Measurements from ENCODE around the gene PDLIM5.

Gene PDLIM5

DNA sequence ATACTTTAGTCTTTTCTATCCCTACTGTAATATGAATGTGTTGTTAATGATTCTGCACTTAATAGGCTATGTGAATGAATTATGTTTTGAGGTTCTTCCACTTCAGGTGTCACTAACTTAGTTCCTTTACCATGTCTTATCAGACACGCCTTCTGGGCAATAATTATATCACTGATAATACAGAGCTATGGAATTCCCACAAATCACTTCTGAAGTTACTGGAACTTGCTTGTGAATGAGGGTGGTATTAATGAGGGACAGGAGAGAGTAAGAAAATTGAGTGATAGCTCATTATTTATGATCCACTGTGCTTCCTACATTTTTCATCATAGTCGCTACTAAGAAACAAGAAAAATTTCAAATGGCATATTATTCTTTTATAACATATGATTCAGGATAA is 130.0 kb downstream of the PDLIM5 start:
- TF ChIP-seq, protein P1, sequence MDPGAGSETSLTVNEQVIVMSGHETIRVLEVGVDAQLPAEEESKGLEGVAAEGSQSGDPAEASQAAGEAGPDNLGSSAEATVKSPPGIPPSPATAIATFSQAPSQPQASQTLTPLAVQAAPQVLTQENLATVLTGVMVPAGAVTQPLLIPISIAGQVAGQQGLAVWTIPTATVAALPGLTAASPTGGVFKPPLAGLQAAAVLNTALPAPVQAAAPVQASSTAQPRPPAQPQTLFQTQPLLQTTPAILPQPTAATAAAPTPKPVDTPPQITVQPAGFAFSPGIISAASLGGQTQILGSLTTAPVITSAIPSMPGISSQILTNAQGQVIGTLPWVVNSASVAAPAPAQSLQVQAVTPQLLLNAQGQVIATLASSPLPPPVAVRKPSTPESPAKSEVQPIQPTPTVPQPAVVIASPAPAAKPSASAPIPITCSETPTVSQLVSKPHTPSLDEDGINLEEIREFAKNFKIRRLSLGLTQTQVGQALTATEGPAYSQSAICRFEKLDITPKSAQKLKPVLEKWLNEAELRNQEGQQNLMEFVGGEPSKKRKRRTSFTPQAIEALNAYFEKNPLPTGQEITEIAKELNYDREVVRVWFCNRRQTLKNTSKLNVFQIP (CRISPR knock-in tag; IDR thresholded peaks at IDR 0.05; ENCODE audit: borderline replicate concordance, low read depth): no peak
- TF ChIP-seq ZNF565 (CRISPR knock-in tag; conservative IDR thresholded peaks at IDR 0.05; ENCODE audit: low read depth) (no peak), TOX (CRISPR knock-in tag; IDR thresholded peaks at IDR 0.05; ENCODE audit: borderline replicate concordance) (no peak), ZFP30 (CRISPR knock-in tag; IDR thresholded peaks at IDR 0.05) (no peak), ARNTL (CRISPR knock-in tag; IDR thresholded peaks at IDR 0.05; ENCODE audit: borderline replicate concordance, low read depth) (no peak), PPARA (CRISPR knock-in tag; IDR thresholded peaks at IDR 0.05; ENCODE audit: borderline replicate concordance) (no peak), TCF4 (CRISPR knock-in tag; IDR thresholded peaks at IDR 0.05; ENCODE audit: borderline replicate concordance) (no peak), ESRRG (CRISPR knock-in tag; IDR thresholded peaks at IDR 0.05) (no peak), ZFP3 (CRISPR knock-in tag; IDR thresholded peaks at IDR 0.05) (no peak), ZNF8 (CRISPR knock-in tag; IDR thresholded peaks at IDR 0.05) (no peak), GLIS3 (CRISPR knock-in tag; IDR thresholded peaks at IDR 0.05) (no peak), ISL1 (CRISPR knock-in tag; IDR thresholded peaks at IDR 0.05) (no peak), OSR1 (CRISPR knock-in tag; IDR thresholded peaks at IDR 0.05) (no peak), BACH2 (CRISPR knock-in tag; IDR thresholded peaks at IDR 0.05; ENCODE audit: borderline replicate concordance) (no peak), SNAI2 (CRISPR knock-in tag; IDR thresholded peaks at IDR 0.05) (no peak), CSDC2 (CRISPR knock-in tag; IDR thresholded peaks at IDR 0.05) (no peak)
- TF ChIP-seq, protein P2, sequence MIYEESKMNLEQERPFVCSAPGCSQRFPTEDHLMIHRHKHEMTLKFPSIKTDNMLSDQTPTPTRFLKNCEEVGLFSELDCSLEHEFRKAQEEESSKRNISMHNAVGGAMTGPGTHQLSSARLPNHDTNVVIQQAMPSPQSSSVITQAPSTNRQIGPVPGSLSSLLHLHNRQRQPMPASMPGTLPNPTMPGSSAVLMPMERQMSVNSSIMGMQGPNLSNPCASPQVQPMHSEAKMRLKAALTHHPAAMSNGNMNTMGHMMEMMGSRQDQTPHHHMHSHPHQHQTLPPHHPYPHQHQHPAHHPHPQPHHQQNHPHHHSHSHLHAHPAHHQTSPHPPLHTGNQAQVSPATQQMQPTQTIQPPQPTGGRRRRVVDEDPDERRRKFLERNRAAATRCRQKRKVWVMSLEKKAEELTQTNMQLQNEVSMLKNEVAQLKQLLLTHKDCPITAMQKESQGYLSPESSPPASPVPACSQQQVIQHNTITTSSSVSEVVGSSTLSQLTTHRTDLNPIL (CRISPR knock-in tag; IDR thresholded peaks at IDR 0.05; ENCODE audit: low read depth): no peak
- TF ChIP-seq, protein P3, sequence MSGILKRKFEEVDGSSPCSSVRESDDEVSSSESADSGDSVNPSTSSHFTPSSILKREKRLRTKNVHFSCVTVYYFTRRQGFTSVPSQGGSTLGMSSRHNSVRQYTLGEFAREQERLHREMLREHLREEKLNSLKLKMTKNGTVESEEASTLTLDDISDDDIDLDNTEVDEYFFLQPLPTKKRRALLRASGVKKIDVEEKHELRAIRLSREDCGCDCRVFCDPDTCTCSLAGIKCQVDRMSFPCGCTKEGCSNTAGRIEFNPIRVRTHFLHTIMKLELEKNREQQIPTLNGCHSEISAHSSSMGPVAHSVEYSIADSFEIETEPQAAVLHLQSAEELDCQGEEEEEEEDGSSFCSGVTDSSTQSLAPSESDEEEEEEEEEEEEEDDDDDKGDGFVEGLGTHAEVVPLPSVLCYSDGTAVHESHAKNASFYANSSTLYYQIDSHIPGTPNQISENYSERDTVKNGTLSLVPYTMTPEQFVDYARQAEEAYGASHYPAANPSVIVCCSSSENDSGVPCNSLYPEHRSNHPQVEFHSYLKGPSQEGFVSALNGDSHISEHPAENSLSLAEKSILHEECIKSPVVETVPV (CRISPR knock-in tag; IDR thresholded peaks at IDR 0.05): no peak
- TF ChIP-seq, protein P4, sequence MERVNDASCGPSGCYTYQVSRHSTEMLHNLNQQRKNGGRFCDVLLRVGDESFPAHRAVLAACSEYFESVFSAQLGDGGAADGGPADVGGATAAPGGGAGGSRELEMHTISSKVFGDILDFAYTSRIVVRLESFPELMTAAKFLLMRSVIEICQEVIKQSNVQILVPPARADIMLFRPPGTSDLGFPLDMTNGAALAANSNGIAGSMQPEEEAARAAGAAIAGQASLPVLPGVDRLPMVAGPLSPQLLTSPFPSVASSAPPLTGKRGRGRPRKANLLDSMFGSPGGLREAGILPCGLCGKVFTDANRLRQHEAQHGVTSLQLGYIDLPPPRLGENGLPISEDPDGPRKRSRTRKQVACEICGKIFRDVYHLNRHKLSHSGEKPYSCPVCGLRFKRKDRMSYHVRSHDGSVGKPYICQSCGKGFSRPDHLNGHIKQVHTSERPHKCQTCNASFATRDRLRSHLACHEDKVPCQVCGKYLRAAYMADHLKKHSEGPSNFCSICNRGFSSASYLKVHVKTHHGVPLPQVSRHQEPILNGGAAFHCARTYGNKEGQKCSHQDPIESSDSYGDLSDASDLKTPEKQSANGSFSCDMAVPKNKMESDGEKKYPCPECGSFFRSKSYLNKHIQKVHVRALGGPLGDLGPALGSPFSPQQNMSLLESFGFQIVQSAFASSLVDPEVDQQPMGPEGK (CRISPR knock-in tag; IDR thresholded peaks at IDR 0.05; ENCODE audit: borderline replicate concordance): no peak
- TF ChIP-seq, protein P5, sequence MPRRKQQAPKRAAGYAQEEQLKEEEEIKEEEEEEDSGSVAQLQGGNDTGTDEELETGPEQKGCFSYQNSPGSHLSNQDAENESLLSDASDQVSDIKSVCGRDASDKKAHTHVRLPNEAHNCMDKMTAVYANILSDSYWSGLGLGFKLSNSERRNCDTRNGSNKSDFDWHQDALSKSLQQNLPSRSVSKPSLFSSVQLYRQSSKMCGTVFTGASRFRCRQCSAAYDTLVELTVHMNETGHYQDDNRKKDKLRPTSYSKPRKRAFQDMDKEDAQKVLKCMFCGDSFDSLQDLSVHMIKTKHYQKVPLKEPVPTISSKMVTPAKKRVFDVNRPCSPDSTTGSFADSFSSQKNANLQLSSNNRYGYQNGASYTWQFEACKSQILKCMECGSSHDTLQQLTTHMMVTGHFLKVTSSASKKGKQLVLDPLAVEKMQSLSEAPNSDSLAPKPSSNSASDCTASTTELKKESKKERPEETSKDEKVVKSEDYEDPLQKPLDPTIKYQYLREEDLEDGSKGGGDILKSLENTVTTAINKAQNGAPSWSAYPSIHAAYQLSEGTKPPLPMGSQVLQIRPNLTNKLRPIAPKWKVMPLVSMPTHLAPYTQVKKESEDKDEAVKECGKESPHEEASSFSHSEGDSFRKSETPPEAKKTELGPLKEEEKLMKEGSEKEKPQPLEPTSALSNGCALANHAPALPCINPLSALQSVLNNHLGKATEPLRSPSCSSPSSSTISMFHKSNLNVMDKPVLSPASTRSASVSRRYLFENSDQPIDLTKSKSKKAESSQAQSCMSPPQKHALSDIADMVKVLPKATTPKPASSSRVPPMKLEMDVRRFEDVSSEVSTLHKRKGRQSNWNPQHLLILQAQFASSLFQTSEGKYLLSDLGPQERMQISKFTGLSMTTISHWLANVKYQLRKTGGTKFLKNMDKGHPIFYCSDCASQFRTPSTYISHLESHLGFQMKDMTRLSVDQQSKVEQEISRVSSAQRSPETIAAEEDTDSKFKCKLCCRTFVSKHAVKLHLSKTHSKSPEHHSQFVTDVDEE (CRISPR knock-in tag; IDR thresholded peaks at IDR 0.05): no peak
- ATAC-seq: no peak

DNA sequence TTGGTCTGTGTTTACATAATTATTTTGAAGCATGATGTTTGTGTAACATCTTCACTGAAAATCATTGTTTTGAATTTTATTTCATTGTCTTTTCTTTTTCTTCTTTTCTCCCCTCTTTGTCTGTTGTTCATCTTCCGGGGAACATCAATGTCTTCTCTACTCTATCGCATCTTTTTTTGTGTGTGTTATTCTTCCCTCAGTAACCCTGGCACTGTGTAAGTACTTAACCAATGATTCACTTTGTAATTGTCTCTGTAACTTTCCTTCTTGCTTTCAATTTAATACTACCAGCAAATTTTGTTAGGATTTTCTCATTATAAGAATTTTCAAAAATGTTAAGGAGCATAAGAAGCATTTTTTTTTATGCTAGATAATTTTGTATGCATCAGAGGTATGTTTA is 130.8 kb downstream of the PDLIM5 start:
- peak; percentile 61 for ATAC-seq
- TF ChIP-seq, protein P2 (CRISPR knock-in tag; IDR thresholded peaks at IDR 0.05; ENCODE audit: low read depth): no peak
- TF ChIP-seq OSR1 (CRISPR knock-in tag; IDR thresholded peaks at IDR 0.05) (no peak), ESRRG (CRISPR knock-in tag; IDR thresholded peaks at IDR 0.05) (no peak), BACH2 (CRISPR knock-in tag; IDR thresholded peaks at IDR 0.05; ENCODE audit: borderline replicate concordance) (no peak), ARNTL (CRISPR knock-in tag; IDR thresholded peaks at IDR 0.05; ENCODE audit: borderline replicate concordance, low read depth) (no peak), ZNF565 (CRISPR knock-in tag; conservative IDR thresholded peaks at IDR 0.05; ENCODE audit: low read depth) (no peak), TOX (CRISPR knock-in tag; IDR thresholded peaks at IDR 0.05; ENCODE audit: borderline replicate concordance) (no peak), PPARA (CRISPR knock-in tag; IDR thresholded peaks at IDR 0.05; ENCODE audit: borderline replicate concordance) (no peak), TCF4 (CRISPR knock-in tag; IDR thresholded peaks at IDR 0.05; ENCODE audit: borderline replicate concordance) (no peak)

Data from SK-N-SH treated with all-trans-retinoic acid at 6 μM for 48 hours (cell line).